Loucy (cell line): ENCODE data around the gene CD84.

Experiments used
- H2AFZ ChIP-seq: fragments of 200-600 bp; sonication (generic); 2 replicates; pipeline ENCODE4 v1.6.0; 2016; ENCODE audit warnings: antibody characterized with exemption, mild to moderate bottlenecking, low read length, moderate library complexity
- H3F3A ChIP-seq: fragments of 200-600 bp; 2 replicates; pipeline ENCODE4 v1.6.0; 2016; ENCODE audit warnings: antibody characterized with exemption, low read depth, mild to moderate bottlenecking
- H3K27me3 ChIP-seq: fragments of 200-600 bp; sonication (generic); 2 replicates; pipeline ENCODE4 v1.6.1; 2014; ENCODE audit warnings: low read length, mild to moderate bottlenecking; ENCODE audit not compliant: insufficient read depth, poor library complexity, severe bottlenecking
- H3K36me3 ChIP-seq: fragments of 200-600 bp; sonication (generic); 2 replicates; pipeline ENCODE4 v1.6.1; 2016; ENCODE audit warnings: low read length; ENCODE audit not compliant: insufficient read depth
- H3K4me1 ChIP-seq: fragments of 200-600 bp; sonication (generic); 2 replicates; pipeline ENCODE4 v1.5.1; 2014; ENCODE audit warnings: low read length, mild to moderate bottlenecking; ENCODE audit not compliant: insufficient read depth, poor library complexity, severe bottlenecking
- H3K4me2 ChIP-seq: fragments of 200-600 bp; sonication (generic); 2 replicates; pipeline ENCODE4 v1.6.0; 2014; ENCODE audit warnings: antibody characterized with exemption, low read length, low read depth, mild to moderate bottlenecking; ENCODE audit not compliant: poor library complexity, severe bottlenecking
- H3K4me3 ChIP-seq: fragments of 200-600 bp; sonication (generic); 2 replicates; pipeline ENCODE4 v1.5.1; 2014; ENCODE audit warnings: low read length, mild to moderate bottlenecking, mixed read lengths; ENCODE audit not compliant: poor library complexity, severe bottlenecking
- H3K79me2 ChIP-seq: fragments of 200-600 bp; sonication (generic); 2 replicates; pipeline ENCODE4 v1.6.1; 2014; ENCODE audit warnings: low read length; ENCODE audit not compliant: insufficient read depth
- H3K9ac ChIP-seq: fragments of 200-600 bp; sonication (generic); 2 replicates; pipeline ENCODE4 v1.6.0; 2014; ENCODE audit warnings: mild to moderate bottlenecking, low read depth, low read length, moderate library complexity; ENCODE audit not compliant: poor library complexity, severe bottlenecking
- H3K9me2 ChIP-seq: fragments of 200-600 bp; sonication (generic); replicated peaks from 2 replicates; pipeline ENCODE4 v1.6.1; 2016; ENCODE audit warnings: low read depth, low read length, mixed read lengths
- H3K9me3 ChIP-seq: fragments of 200-600 bp; sonication (generic); 2 replicates; pipeline ENCODE4 v1.6.1; 2014; ENCODE audit warnings: mild to moderate bottlenecking, antibody characterized with exemption, low read length, low read depth; ENCODE audit not compliant: insufficient read depth
- H4K20me1 ChIP-seq: fragments of 200-600 bp; sonication (generic); 2 replicates; pipeline ENCODE4 v1.6.0; 2014; ENCODE audit warnings: antibody characterized with exemption, low read length, mild to moderate bottlenecking; ENCODE audit not compliant: insufficient read depth, poor library complexity, severe bottlenecking
- EZH2phosphoT487 ChIP-seq: fragments of 200-600 bp; IDR thresholded peaks from 2 replicates; pipeline ENCODE4 v1.6.1; 2018; ENCODE audit warnings: antibody characterized with exemption, mild to moderate bottlenecking, moderate library complexity, borderline replicate concordance
- TF ChIP-seq, protein P1 (sequence below): fragments of 200-600 bp; sonication (generic); conservative IDR thresholded peaks from 2 replicates; pipeline ENCODE4 v1.5.1; 2014; ENCODE audit warnings: mild to moderate bottlenecking, antibody characterized with exemption, low read length

Gene CD84

DNA sequence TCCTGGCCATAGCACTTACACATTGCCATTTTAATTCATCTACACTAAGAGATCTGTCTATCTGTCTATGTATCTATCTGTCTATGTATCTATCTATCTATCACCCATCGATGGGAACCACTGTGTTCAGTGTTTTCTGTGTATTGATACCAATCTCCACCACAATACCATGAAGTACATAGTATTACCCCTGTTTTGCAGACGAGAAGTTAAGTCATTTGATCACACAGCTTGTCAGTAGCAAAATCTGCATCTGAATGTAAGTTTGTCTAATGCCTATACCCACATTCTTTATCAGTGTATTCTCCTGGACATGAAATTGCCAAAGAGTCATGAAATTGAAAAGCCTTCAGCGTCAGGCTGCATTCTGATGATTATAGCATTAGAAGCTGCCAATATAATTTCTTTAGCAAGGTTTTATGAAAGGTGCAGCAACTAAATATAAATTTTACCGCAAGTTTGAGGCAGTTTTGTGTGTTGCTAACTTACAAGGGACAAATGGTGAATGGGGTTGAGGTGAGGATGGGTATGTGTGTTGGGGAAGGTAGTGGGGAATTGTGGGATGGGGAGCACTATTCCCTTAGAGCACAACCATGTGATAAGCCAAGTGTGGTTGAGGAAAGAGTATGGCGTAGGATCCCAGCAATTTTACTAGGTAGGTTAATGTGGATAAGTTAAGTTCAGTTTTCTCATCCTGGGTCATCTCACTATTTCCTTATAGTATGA is 43.4 kb upstream of the CD84 start:
- Histone ChIP-seq H3K9me3 (0 out of 2 replicates have a peak, but pooled peaks cover 3% of the 10 kb centered on the region), H3K79me2 (no peaks in the 10 kb centered on the region), H3K9me2 (no peaks in the 10 kb centered on the region), H3K27me3 (no peaks in the 10 kb centered on the region), H3F3A (no peaks in the 10 kb centered on the region), H3K36me3 (no peaks in the 10 kb centered on the region), H3K9ac (no peak overlapping the region), H3K4me3 (no peak overlapping the region), H3K4me1 (peaks cover 28% of the 10 kb centered on the region), H4K20me1 (no peaks in the 10 kb centered on the region), H3K4me2 (no peak overlapping the region), H2AFZ (no peak overlapping the region)
- no peak for TF ChIP-seq EZH2phosphoT487
- TF ChIP-seq, protein P1, sequence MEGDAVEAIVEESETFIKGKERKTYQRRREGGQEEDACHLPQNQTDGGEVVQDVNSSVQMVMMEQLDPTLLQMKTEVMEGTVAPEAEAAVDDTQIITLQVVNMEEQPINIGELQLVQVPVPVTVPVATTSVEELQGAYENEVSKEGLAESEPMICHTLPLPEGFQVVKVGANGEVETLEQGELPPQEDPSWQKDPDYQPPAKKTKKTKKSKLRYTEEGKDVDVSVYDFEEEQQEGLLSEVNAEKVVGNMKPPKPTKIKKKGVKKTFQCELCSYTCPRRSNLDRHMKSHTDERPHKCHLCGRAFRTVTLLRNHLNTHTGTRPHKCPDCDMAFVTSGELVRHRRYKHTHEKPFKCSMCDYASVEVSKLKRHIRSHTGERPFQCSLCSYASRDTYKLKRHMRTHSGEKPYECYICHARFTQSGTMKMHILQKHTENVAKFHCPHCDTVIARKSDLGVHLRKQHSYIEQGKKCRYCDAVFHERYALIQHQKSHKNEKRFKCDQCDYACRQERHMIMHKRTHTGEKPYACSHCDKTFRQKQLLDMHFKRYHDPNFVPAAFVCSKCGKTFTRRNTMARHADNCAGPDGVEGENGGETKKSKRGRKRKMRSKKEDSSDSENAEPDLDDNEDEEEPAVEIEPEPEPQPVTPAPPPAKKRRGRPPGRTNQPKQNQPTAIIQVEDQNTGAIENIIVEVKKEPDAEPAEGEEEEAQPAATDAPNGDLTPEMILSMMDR = no peak

DNA sequence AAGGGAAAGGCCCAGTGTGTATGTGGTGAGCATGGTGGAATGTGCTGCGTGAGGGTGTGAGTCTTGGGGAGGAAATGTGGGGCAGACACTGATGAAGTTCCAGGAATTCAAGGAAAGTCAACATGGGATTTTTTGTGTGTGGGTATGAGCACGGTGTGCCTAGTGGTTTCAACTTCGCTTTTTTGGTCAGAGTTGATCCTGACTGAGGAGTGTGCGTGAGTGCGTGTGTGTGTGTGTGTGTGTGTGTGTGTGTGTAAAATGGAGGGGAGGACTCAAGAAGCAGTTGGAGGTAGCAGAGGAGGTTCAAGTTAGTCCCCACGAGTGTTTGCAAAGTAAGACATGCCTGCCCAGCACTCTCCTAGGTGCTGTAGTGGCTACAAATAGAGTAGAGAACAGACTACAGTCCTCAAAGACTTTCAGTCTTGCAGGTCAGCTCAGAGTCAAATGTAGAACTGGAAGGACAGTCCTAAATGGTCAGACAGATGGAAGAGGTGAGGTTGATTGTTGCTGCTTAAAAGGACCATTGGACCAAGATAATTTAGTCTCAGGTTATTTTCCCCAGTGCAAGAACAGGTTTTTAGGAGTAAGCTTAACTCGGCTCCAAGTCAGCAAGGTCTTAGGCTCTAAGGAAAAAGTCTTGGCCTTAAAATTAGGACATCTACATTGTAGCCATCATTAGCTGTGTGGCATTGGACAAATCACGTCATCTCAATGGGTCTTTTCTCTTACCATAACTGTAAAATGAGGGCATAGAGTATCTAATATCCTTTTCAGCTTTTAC is 42.5 kb upstream of the CD84 start:
- Histone ChIP-seq H3K9me2 (no peaks in the 10 kb centered on the region), H4K20me1 (no peaks in the 10 kb centered on the region), H3K27me3 (no peaks in the 10 kb centered on the region), H3K4me2 (no peak overlapping the region), H3F3A (no peaks in the 10 kb centered on the region), H3K4me1 (peaks cover 25% of the 10 kb centered on the region), H2AFZ (no peak overlapping the region), H3K9me3 (0 out of 2 replicates have a peak, but pooled peaks cover 3% of the 10 kb centered on the region), H3K4me3 (no peak overlapping the region), H3K9ac (no peak overlapping the region), H3K36me3 (no peaks in the 10 kb centered on the region), H3K79me2 (no peaks in the 10 kb centered on the region)
- TF ChIP-seq, protein P1 = no peak
- TF ChIP-seq EZH2phosphoT487 = no peak

DNA sequence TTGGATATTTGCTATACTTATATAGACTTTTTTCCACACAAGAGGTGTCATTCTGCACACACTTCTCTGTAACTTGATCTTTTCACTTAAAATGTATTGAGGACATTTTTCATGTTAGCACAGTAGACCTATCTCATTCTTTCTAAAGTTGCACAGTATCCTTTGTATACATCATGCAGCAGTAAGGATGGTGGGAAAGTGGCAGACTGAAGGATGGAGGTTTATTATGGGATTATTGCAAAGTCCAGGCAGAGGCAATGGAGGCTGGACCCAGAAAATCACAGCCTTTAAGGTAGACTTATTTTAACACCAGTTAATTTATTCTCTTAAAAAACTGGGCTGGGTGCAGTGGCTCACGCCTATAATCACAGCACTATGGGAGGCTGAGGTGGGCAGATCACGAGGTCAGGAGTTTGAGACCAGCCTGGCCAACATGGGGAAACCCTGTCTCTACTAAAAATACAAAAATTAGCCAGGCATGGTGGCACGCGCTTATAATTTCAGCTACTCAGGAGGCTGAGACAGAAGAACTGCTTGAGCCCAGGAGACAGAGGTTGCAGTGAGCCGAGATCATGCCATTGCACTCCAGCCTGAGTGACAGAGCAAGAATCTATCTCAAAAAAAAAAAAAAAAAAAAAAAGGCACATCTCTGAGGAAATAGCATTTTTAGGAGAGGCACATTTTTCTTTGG is 41.8 kb upstream of the CD84 start:
- H3K9ac ChIP-seq = no peak overlapping the region
- no peak overlapping the region for H3K4me2 ChIP-seq
- no peak for TF ChIP-seq EZH2phosphoT487
- TF ChIP-seq, protein P1 = no peak
- peaks cover 25% of the 10 kb centered on the region for H3K4me1 ChIP-seq
- H3K79me2 ChIP-seq = no peaks in the 10 kb centered on the region
- H3K9me2 ChIP-seq = no peaks in the 10 kb centered on the region
- H2AFZ ChIP-seq = no peak overlapping the region
- no peaks in the 10 kb centered on the region for H4K20me1 ChIP-seq
- no peaks in the 10 kb centered on the region for H3F3A ChIP-seq
- H3K4me3 ChIP-seq = no peak overlapping the region
- H3K36me3 ChIP-seq = no peaks in the 10 kb centered on the region
- H3K27me3 ChIP-seq = no peaks in the 10 kb centered on the region
- H3K9me3 ChIP-seq = 0 out of 2 replicates have a peak, but pooled peaks cover 3% of the 10 kb centered on the region
